ENCODE results near the gene ADH7. TPM values are rescaled to one million over a fixed set of nuclear protein-coding genes. Genes with fewer than 3 reads are reported as not detected.
"Not testable (repeated sequence)": the region's sequence is repeated elsewhere in the genome, so short reads cannot be mapped to it uniquely, and the experiment has no call there.

The ADH7 gene
- total RNA-seq, 1 donor from 2014 or later: not detected

GRCh38 chr4:99381588-99382175 lies 53.5 kb downstream of the ADH7 start:
- no peak for DNase-seq (ENCODE audit: low spot score)

- no peak for DNase-seq (ENCODE audit: low spot score)
Observed at GRCh38 chr4:99379571-99379970, 55.6 kb downstream of the ADH7 start.

- DNase-seq (ENCODE audit: low spot score): no peak
Observed at GRCh38 chr4:99378876-99379275, 56.3 kb downstream of the ADH7 start.

- DNase-seq (ENCODE audit: low spot score): not testable (repeated sequence)
Observed at GRCh38 chr4:99377341-99377740, 57.8 kb downstream of the ADH7 start.

- not testable (repeated sequence) for DNase-seq (ENCODE audit: low spot score)
Observed at GRCh38 chr4:99372464-99372863, 62.7 kb downstream of the ADH7 start.

- DNase-seq (ENCODE audit: low spot score): not testable (repeated sequence)
Observed at GRCh38 chr4:99367817-99368216, 67.3 kb downstream of the ADH7 start.

- no peak for DNase-seq (ENCODE audit: low spot score)
Observed at GRCh38 chr4:99366491-99366890, 68.7 kb downstream of the ADH7 start.

GRCh38 chr4:99362768-99363167 lies 72.4 kb downstream of the ADH7 start:
- DNase-seq (ENCODE audit: low spot score): no peak

Other genes starting within 250 kb of the ADH7 start
- not detected for gene ADH6, start 216.1 kb downstream of the ADH7 start, total RNA-seq
- gene ADH1A, start 144.4 kb downstream of the ADH7 start, total RNA-seq: 11.8 TPM
- 2,315 TPM for gene ADH1B, start 113.9 kb downstream of the ADH7 start, total RNA-seq
- gene ADH1C, start 82.6 kb downstream of the ADH7 start, total RNA-seq: 79.9 TPM
- gene C4orf17, start 75.7 kb upstream of the ADH7 start, total RNA-seq: not detected
- gene TRMT10A, start 128.7 kb upstream of the ADH7 start, total RNA-seq: 4.1 TPM
- 0.74 TPM for gene MTTP, start 139.5 kb upstream of the ADH7 start, total RNA-seq
- gene C4orf54, start 222.5 kb upstream of the ADH7 start, total RNA-seq: not detected

All from mesenteric fat pad (tissue), 1 donor.